GM12891 (cell line): Measurements from ENCODE around the gene INAFM2.

ENCODE experiments used
- DNase-seq: peaks from one replicate; pipeline ENCODE4 v3.0.0; 2011; ENCODE audit warnings: low spot score; ENCODE audit not compliant: insufficient read length
- FAIRE-seq: peaks from 2 replicates; lab custom pipeline; 2011; peaks lifted over from hg19 to GRCh38; lab: Jason Lieb, UNC
- PAX5 ChIP-seq: IDR thresholded peaks from 2 replicates; pipeline ENCODE4 v1.6.1; 2011; ENCODE audit warnings: low read length, moderate library complexity, mild to moderate bottlenecking; ENCODE audit not compliant: insufficient read depth, severe bottlenecking
- POLR2A ChIP-seq: IDR thresholded peaks from 2 replicates; pipeline ENCODE4 v1.6.1; 2011; ENCODE audit warnings: low read depth, low read length, control low read depth
- POLR2AphosphoS5 ChIP-seq: IDR thresholded peaks from 2 replicates; pipeline ENCODE4 v1.6.1; 2011; ENCODE audit warnings: low read depth, low read length, control low read depth
- POU2F2 ChIP-seq: IDR thresholded peaks from 2 replicates; pipeline ENCODE4 v1.6.1; 2011; ENCODE audit warnings: low read depth, mild to moderate bottlenecking, control low read depth, low read length, moderate library complexity
- SPI1 ChIP-seq: IDR thresholded peaks from 2 replicates; pipeline ENCODE4 v1.6.1; 2011; ENCODE audit warnings: low read depth, low read length, control low read depth
- TAF1 ChIP-seq: IDR thresholded peaks from 2 replicates; pipeline ENCODE4 v1.6.1; 2011; ENCODE audit warnings: low read depth, low read length, control low read depth

INAFM2 gene

GRCh38 chr15:40281057-40281800 lies 42.3 kb upstream of the INAFM2 start:
- no peak for FAIRE-seq
- no peak for DNase-seq

GRCh38 chr15:40281801-40282146 lies 41.7 kb upstream of the INAFM2 start:
- peak; percentile 5 for FAIRE-seq
- TF ChIP-seq POU2F2, result no peak
- TF ChIP-seq TAF1, result no peak
- no peak for TF ChIP-seq SPI1
- TF ChIP-seq POLR2A, result no peak
- no peak for DNase-seq

More at GRCh38 chr15:40281057-40281800, 42.3 kb upstream of the INAFM2 start:
- TF ChIP-seq POLR2AphosphoS5 (no peak), POU2F2 (no peak), POLR2A (no peak)

GRCh38 chr15:40282147-40282868 lies 41.2 kb upstream of the INAFM2 start:
- no peak for TF ChIP-seq SPI1
- no peak for TF ChIP-seq PAX5
- TF ChIP-seq TAF1, result no peak
- no peak for TF ChIP-seq POLR2A
- TF ChIP-seq POLR2AphosphoS5, result no peak
- no peak for TF ChIP-seq POU2F2
- DNase-seq (peak; percentile 75), FAIRE-seq (peak; percentile 90)

- DNase-seq (peak; percentile 71), FAIRE-seq (no peak)
- TF ChIP-seq TAF1 (no peak), POU2F2 (no peak), SPI1 (no peak), POLR2AphosphoS5 (no peak), PAX5 (no peak), POLR2A (no peak)
Measured at GRCh38 chr15:40282869-40283614, 40.5 kb upstream of the INAFM2 start, which contains the start of gene ANKRD63. Gene ANKRD63, minus strand, starts transcription at chr15:40283064. Its CDS starts 478 bp downstream, at chr15:40282586.

- no peak for DNase-seq
- TF ChIP-seq TAF1 (no peak), POLR2A (no peak), POU2F2 (no peak), POLR2AphosphoS5 (no peak), PAX5 (no peak), SPI1 (no peak)
- FAIRE-seq, result no peak
Measured at GRCh38 chr15:40283615-40284300, 39.7 kb upstream of the INAFM2 start.

- TF ChIP-seq POLR2AphosphoS5 (no peak), POLR2A (no peak), TAF1 (no peak), POU2F2 (no peak), PAX5 (no peak), SPI1 (no peak)
- no peak for FAIRE-seq
- no peak for DNase-seq
Measured at GRCh38 chr15:40285151-40285550, 38.3 kb upstream of the INAFM2 start.

GRCh38 chr15:40285554-40286011 lies 37.9 kb upstream of the INAFM2 start:
- TF ChIP-seq PAX5 (no peak), TAF1 (no peak), SPI1 (no peak)
- FAIRE-seq (no peak), DNase-seq (no peak)

GRCh38 chr15:40286061-40286532 lies 37.4 kb upstream of the INAFM2 start:
- FAIRE-seq, result no peak
- TF ChIP-seq POU2F2, result no peak
- DNase-seq, result no peak

- TF ChIP-seq POLR2AphosphoS5 (no peak), POLR2A (no peak), SPI1 (no peak), POU2F2 (no peak), PAX5 (no peak), TAF1 (no peak)
- FAIRE-seq (no peak), DNase-seq (no peak)
Measured at GRCh38 chr15:40286794-40287193, 36.7 kb upstream of the INAFM2 start.
